SU-DHL-6 (cell line): Measurements from ENCODE around the gene MIX23.

Experiments used
- H2AFZ ChIP-seq: fragments of 200-600 bp; sonication (generic); 2 replicates; pipeline ENCODE4 v1.6.1; 2014; ENCODE audit warnings: low read depth, mild to moderate bottlenecking, moderate library complexity, mixed read lengths, antibody characterized with exemption, low read length; ENCODE audit not compliant: severe bottlenecking
- H3F3A ChIP-seq: fragments of 200-600 bp; shearing (Covaris generic); 2 replicates; pipeline ENCODE4 v1.6.0; 2016; ENCODE audit warnings: antibody characterized with exemption, mild to moderate bottlenecking; ENCODE audit not compliant: insufficient read depth
- H3K27ac ChIP-seq: fragments of 200-600 bp; sonication (generic); 2 replicates; pipeline ENCODE4 v1.5.1; 2016; ENCODE audit warnings: low read depth, mild to moderate bottlenecking, low read length, moderate library complexity, mixed read lengths
- H3K27me3 ChIP-seq: fragments of 200-600 bp; sonication (generic), shearing (Covaris generic); 2 replicates; pipeline ENCODE4 v1.6.0; 2014; ENCODE audit warnings: mild to moderate bottlenecking, low read length
- H3K36me3 ChIP-seq: fragments of 200-600 bp; sonication (generic); 2 replicates; pipeline ENCODE4 v1.6.1; 2014; ENCODE audit warnings: mild to moderate bottlenecking, low read length, mixed read lengths
- H3K4me2 ChIP-seq: fragments of 300-600, 200-600 bp; shearing (Covaris generic), sonication (generic); 2 replicates; pipeline ENCODE4 v1.6.0; 2014; ENCODE audit warnings: low read length, low read depth, mild to moderate bottlenecking; ENCODE audit not compliant: poor library complexity, severe bottlenecking
- H3K4me3 ChIP-seq: fragments of 200-600 bp; sonication (generic); 2 replicates; pipeline ENCODE4 v1.5.1; 2014; ENCODE audit warnings: antibody characterized with exemption, low read length, mild to moderate bottlenecking, mixed read lengths; ENCODE audit not compliant: insufficient read depth, poor library complexity, severe bottlenecking
- H3K79me2 ChIP-seq: fragments of 200-600 bp; sonication (generic); 2 replicates; pipeline ENCODE4 v1.6.1; 2014; ENCODE audit warnings: mild to moderate bottlenecking, low read length, moderate library complexity; ENCODE audit not compliant: insufficient read depth
- H3K9ac ChIP-seq: fragments of 200-600 bp; sonication (generic); 2 replicates; pipeline ENCODE4 v1.7.0; 2014; ENCODE audit warnings: mild to moderate bottlenecking, low read length
- H3K9me2 ChIP-seq: fragments of 200-600 bp; sonication (generic); replicated peaks from 2 replicates; pipeline ENCODE4 v1.6.1; 2014; ENCODE audit warnings: low read length; ENCODE audit not compliant: insufficient read depth
- H3K9me3 ChIP-seq: fragments of 200-600 bp; sonication (generic); 2 replicates; pipeline ENCODE4 v1.6.1; 2014; ENCODE audit warnings: low read length, mixed read lengths; ENCODE audit not compliant: insufficient read depth
- H4K20me1 ChIP-seq: fragments of 200-600 bp; sonication (generic); 2 replicates; pipeline ENCODE4 v1.6.1; 2014; ENCODE audit warnings: low read depth, mild to moderate bottlenecking, antibody characterized with exemption, low read length, moderate library complexity, mixed read lengths
- CTCF ChIP-seq: fragments of 200-600 bp; sonication (generic); IDR thresholded peaks from one replicate; pipeline ENCODE4 v1.5.1; 2017; ENCODE audit warnings: antibody characterized with exemption, mild to moderate bottlenecking, low read length, moderate library complexity; ENCODE audit not compliant: insufficient read depth, poor library complexity, severe bottlenecking
- EZH2phosphoT487 ChIP-seq: fragments of 200-600 bp; sonication (generic), shearing (Covaris generic); conservative IDR thresholded peaks from 2 replicates; pipeline ENCODE4 v1.6.1; 2018; ENCODE audit warnings: mild to moderate bottlenecking, antibody characterized with exemption, low read length, moderate library complexity, mixed read lengths

Gene MIX23

GRCh38 chr3:122310361-122310760 is 72.7 kb downstream of the MIX23 start:
- Histone ChIP-seq H3K36me3 (no peaks in the 10 kb centered on the region), H3F3A (no peaks in the 10 kb centered on the region), H3K4me2 (no peak overlapping the region), H3K4me3 (no peak overlapping the region), H2AFZ (no peak overlapping the region), H4K20me1 (no peaks in the 10 kb centered on the region), H3K9me3 (no peaks in the 10 kb centered on the region), H3K9ac (no peak overlapping the region), H3K79me2 (no peaks in the 10 kb centered on the region), H3K9me2 (no peaks in the 10 kb centered on the region), H3K27me3 (no peaks in the 10 kb centered on the region), H3K27ac (no peak overlapping the region)
- no peak for TF ChIP-seq CTCF
- no peak for TF ChIP-seq EZH2phosphoT487
